ENCODE results near the gene POLD2. TPM values are rescaled to one million over a fixed set of nuclear protein-coding genes. Genes with fewer than 3 reads are reported as not detected.

Gene POLD2
- total RNA-seq, 1 experiment from 2014 or later, result 131 TPM

- Histone ChIP-seq H2AK5ac (ENCODE audit: insufficient read length, low read length) (no peak overlapping the region), H3K4ac (ENCODE audit: low read depth, low read length) (no peak overlapping the region), H2BK12ac (ENCODE audit: insufficient read length, low read depth, low read length) (no peak overlapping the region), H4K20me1 (ENCODE audit: control insufficient read depth, insufficient read depth, insufficient read length) (no peaks in the 10 kb centered on the region), H3K9me3 (ENCODE audit: control insufficient read depth, low read depth, low read length) (no peaks in the 10 kb centered on the region), H3K23me2 (ENCODE audit: insufficient read length, low read depth, low read length, poor library complexity, severe bottlenecking) (peaks cover 9% of the 10 kb centered on the region), H3K4me1 (ENCODE audit: insufficient read depth, low read length) (no peaks in the 10 kb centered on the region), H2BK120ac (ENCODE audit: low read depth, low read length, poor library complexity, severe bottlenecking) (no peak overlapping the region), H3K18ac (ENCODE audit: insufficient read length, low read depth, low read length) (no peak overlapping the region), H3K27me3 (ENCODE audit: insufficient read depth, low read length) (peaks cover 7% of the 10 kb centered on the region; the same call in 1 of the 2 replicates), H3K9ac (ENCODE audit: extremely low read depth, insufficient read length, low read length) (no peak overlapping the region), H2BK20ac (ENCODE audit: low read depth, low read length, poor library complexity, severe bottlenecking) (no peak overlapping the region), H4K91ac (ENCODE audit: insufficient read length, low read depth, low read length) (no peak overlapping the region), H4K8ac (replicated peaks; ENCODE audit: insufficient read length, low read depth, low read length) (no peak overlapping the region), H2BK5ac (ENCODE audit: insufficient read length, low read length) (no peak overlapping the region), H3K4me2 (ENCODE audit: insufficient read depth, insufficient read length, low read length) (no peak overlapping the region), H3K79me2 (ENCODE audit: insufficient read depth, low read length) (no peaks in the 10 kb centered on the region), H3T11ph (ENCODE audit: low read length) (no peak overlapping the region), H2AFZ (ENCODE audit: low read length) (no peak overlapping the region), H3K56ac (ENCODE audit: insufficient read length, low read depth, low read length) (no peak overlapping the region), H4K5ac (ENCODE audit: insufficient read length, low read depth, low read length) (no peak overlapping the region), H3K14ac (ENCODE audit: insufficient read depth, low read length) (no peak overlapping the region), H2BK15ac (ENCODE audit: low read depth, low read length) (no peak overlapping the region), H3K23ac (ENCODE audit: insufficient read length, low read depth, low read length) (no peak overlapping the region), H3K27ac (ENCODE audit: insufficient read length, low read depth, low read length) (no peak overlapping the region), H3K79me1 (ENCODE audit: insufficient read depth, low read depth, low read length, poor library complexity, severe bottlenecking) (no peaks in the 10 kb centered on the region)
- DNase-seq, result no peak
- no peak for TF ChIP-seq CTCF (conservative IDR thresholded peaks at IDR 0.05)
- WGBS (ENCODE audit: extremely low coverage, insufficient read length, low lambda C conversion rate), result no CpG with 5 or more reads among the region's 18 CpGs
- H3K9me3 Mint-ChIP-seq, result no peaks in the 10 kb centered on the region
- peaks cover 36% of the 10 kb centered on the region for H3K27me3 Mint-ChIP-seq (ENCODE audit: low read depth)
- no peak overlapping the region; a peak in 1 of 5 replicates for H3K4me3 Mint-ChIP-seq
- no peaks in the 10 kb centered on the region for H3K36me3 Mint-ChIP-seq (ENCODE audit: insufficient read depth in 1 of 3, low read depth in 3 of 3)
- no peak overlapping the region for H3K27ac Mint-ChIP-seq
- H3K4me1 Mint-ChIP-seq, result peaks cover 14 to 27% of the 10 kb centered on the region in 2 experiments
Measured at GRCh38 chr7:44149571-44150465, 26.5 kb upstream of the POLD2 start.
